ENCODE results near the gene SCFD2. TPM values are rescaled to one million over a fixed set of nuclear protein-coding genes. Genes with fewer than 3 reads are reported as not detected.
"Not testable (repeated sequence)": the region's sequence is repeated elsewhere in the genome, so short reads cannot be mapped to it uniquely, and the experiment has no call there.

SCFD2 gene
- polyA plus RNA-seq, 1 donor: 8.2 TPM

- no peak for DNase-seq
- H3K27me3 ChIP-seq (ENCODE audit: control insufficient read depth, insufficient read depth, low read length): no peaks in the 10 kb centered on the region
- no peaks in the 10 kb centered on the region for H3K9me3 ChIP-seq (ENCODE audit: control insufficient read depth, low read depth, low read length)
- WGBS (ENCODE audit: insufficient coverage, low lambda C conversion rate): 100% methylated on average over 1 of the region's 2 CpGs
- no peaks in the 10 kb centered on the region for H3K36me3 ChIP-seq (ENCODE audit: control insufficient read depth, insufficient read depth, low read length)
- H3K4me3 ChIP-seq (ENCODE audit: low read length): no peak overlapping the region
- H3K27ac ChIP-seq (ENCODE audit: low read length): no peak overlapping the region
- H3K4me1 ChIP-seq (ENCODE audit: control insufficient read depth, insufficient read depth, low read length): peaks cover 10% of the 10 kb centered on the region
These were observed 325.4 kb downstream of the SCFD2 start for GRCh38 chr4:53040459-53040815.

GRCh38 chr4:53039741-53040458 lies 326.0 kb downstream of the SCFD2 start:
- Histone ChIP-seq H3K9me3 (ENCODE audit: control insufficient read depth, low read depth, low read length) (no peaks in the 10 kb centered on the region), H3K27ac (ENCODE audit: low read length) (no peak overlapping the region), H3K4me3 (ENCODE audit: low read length) (no peak overlapping the region), H3K4me1 (ENCODE audit: control insufficient read depth, insufficient read depth, low read length) (peaks cover 10% of the 10 kb centered on the region), H3K36me3 (ENCODE audit: control insufficient read depth, insufficient read depth, low read length) (no peaks in the 10 kb centered on the region), H3K27me3 (ENCODE audit: control insufficient read depth, insufficient read depth, low read length) (no peaks in the 10 kb centered on the region)
- peak; percentile 36 to 73 for DNase-seq
- WGBS (ENCODE audit: insufficient coverage, low lambda C conversion rate): 31% methylated on average over 2 of the region's 4 CpGs

- Histone ChIP-seq H3K4me3 (ENCODE audit: low read length) (no peak overlapping the region), H3K4me1 (ENCODE audit: control insufficient read depth, insufficient read depth, low read length) (peaks cover 3% of the 10 kb centered on the region), H3K9me3 (ENCODE audit: control insufficient read depth, low read depth, low read length) (no peaks in the 10 kb centered on the region), H3K27ac (ENCODE audit: low read length) (no peak overlapping the region), H3K27me3 (ENCODE audit: control insufficient read depth, insufficient read depth, low read length) (no peaks in the 10 kb centered on the region), H3K36me3 (ENCODE audit: control insufficient read depth, insufficient read depth, low read length) (no peaks in the 10 kb centered on the region)
- DNase-seq: no peak
- 86% methylated on average over 1 of the region's 1 CpG for WGBS (ENCODE audit: insufficient coverage, low lambda C conversion rate)
These were observed 328.0 kb downstream of the SCFD2 start for GRCh38 chr4:53037892-53038291.

- H3K27ac ChIP-seq (ENCODE audit: low read length); H3K27me3 ChIP-seq (ENCODE audit: control insufficient read depth, insufficient read depth, low read length); H3K4me1 ChIP-seq (ENCODE audit: control insufficient read depth, insufficient read depth, low read length); H3K9me3 ChIP-seq (ENCODE audit: control insufficient read depth, low read depth, low read length); H3K4me3 ChIP-seq (ENCODE audit: low read length); H3K36me3 ChIP-seq (ENCODE audit: control insufficient read depth, insufficient read depth, low read length); DNase-seq: not testable (repeated sequence)
- WGBS (ENCODE audit: insufficient coverage, low lambda C conversion rate): 60% methylated on average over 1 of the region's 1 CpG
These were observed 333.0 kb downstream of the SCFD2 start for GRCh38 chr4:53032908-53033307.

GRCh38 chr4:53026233-53026632 lies 339.6 kb downstream of the SCFD2 start:
- no peak for DNase-seq
- Histone ChIP-seq H3K27me3 (ENCODE audit: control insufficient read depth, insufficient read depth, low read length) (no peaks in the 10 kb centered on the region), H3K36me3 (ENCODE audit: control insufficient read depth, insufficient read depth, low read length) (no peaks in the 10 kb centered on the region), H3K27ac (ENCODE audit: low read length) (no peak overlapping the region), H3K4me3 (ENCODE audit: low read length) (no peak overlapping the region), H3K9me3 (ENCODE audit: control insufficient read depth, low read depth, low read length) (no peaks in the 10 kb centered on the region), H3K4me1 (ENCODE audit: control insufficient read depth, insufficient read depth, low read length) (no peaks in the 10 kb centered on the region)
- WGBS (ENCODE audit: insufficient coverage, low lambda C conversion rate): no CpG with 5 or more reads among the region's 2 CpGs

- H3K9me3 ChIP-seq (ENCODE audit: control insufficient read depth, low read depth, low read length): no peaks in the 10 kb centered on the region
- H3K27ac ChIP-seq (ENCODE audit: low read length): no peak overlapping the region
- no peaks in the 10 kb centered on the region for H3K36me3 ChIP-seq (ENCODE audit: control insufficient read depth, insufficient read depth, low read length)
- no peaks in the 10 kb centered on the region for H3K27me3 ChIP-seq (ENCODE audit: control insufficient read depth, insufficient read depth, low read length)
- no peak for DNase-seq
- WGBS (ENCODE audit: insufficient coverage, low lambda C conversion rate): 100% methylated on average over 1 of the region's 3 CpGs
- H3K4me3 ChIP-seq (ENCODE audit: low read length): no peak overlapping the region
- peaks cover 8% of the 10 kb centered on the region for H3K4me1 ChIP-seq (ENCODE audit: control insufficient read depth, insufficient read depth, low read length)
These were observed 342.1 kb downstream of the SCFD2 start for GRCh38 chr4:53023677-53024299.

- DNase-seq: no peak
- no peaks in the 10 kb centered on the region for H3K36me3 ChIP-seq (ENCODE audit: control insufficient read depth, insufficient read depth, low read length)
- H3K27ac ChIP-seq (ENCODE audit: low read length): no peak overlapping the region
- no peak overlapping the region for H3K4me3 ChIP-seq (ENCODE audit: low read length)
- no peaks in the 10 kb centered on the region for H3K27me3 ChIP-seq (ENCODE audit: control insufficient read depth, insufficient read depth, low read length)
- H3K9me3 ChIP-seq (ENCODE audit: control insufficient read depth, low read depth, low read length): no peaks in the 10 kb centered on the region
- no CpG with 5 or more reads among the region's 2 CpGs for WGBS (ENCODE audit: insufficient coverage, low lambda C conversion rate)
- H3K4me1 ChIP-seq (ENCODE audit: control insufficient read depth, insufficient read depth, low read length): peaks cover 8% of the 10 kb centered on the region
These were observed 343.3 kb downstream of the SCFD2 start for GRCh38 chr4:53022513-53023100.

GRCh38 chr4:53021754-53022512 lies 343.9 kb downstream of the SCFD2 start:
- Histone ChIP-seq H3K9me3 (ENCODE audit: control insufficient read depth, low read depth, low read length) (no peaks in the 10 kb centered on the region), H3K4me3 (ENCODE audit: low read length) (no peak overlapping the region), H3K27me3 (ENCODE audit: control insufficient read depth, insufficient read depth, low read length) (no peaks in the 10 kb centered on the region), H3K27ac (ENCODE audit: low read length) (no peak overlapping the region), H3K36me3 (ENCODE audit: control insufficient read depth, insufficient read depth, low read length) (no peaks in the 10 kb centered on the region), H3K4me1 (ENCODE audit: control insufficient read depth, insufficient read depth, low read length) (peaks cover 8% of the 10 kb centered on the region)
- WGBS (ENCODE audit: insufficient coverage, low lambda C conversion rate): 67% methylated on average over 1 of the region's 2 CpGs
- no peak for DNase-seq

GRCh38 chr4:53019485-53020382 lies 346.1 kb downstream of the SCFD2 start:
- Histone ChIP-seq H3K4me3 (ENCODE audit: low read length) (no peak overlapping the region), H3K36me3 (ENCODE audit: control insufficient read depth, insufficient read depth, low read length) (no peaks in the 10 kb centered on the region), H3K4me1 (ENCODE audit: control insufficient read depth, insufficient read depth, low read length) (peaks cover 13% of the 10 kb centered on the region), H3K9me3 (ENCODE audit: control insufficient read depth, low read depth, low read length) (no peaks in the 10 kb centered on the region), H3K27me3 (ENCODE audit: control insufficient read depth, insufficient read depth, low read length) (no peaks in the 10 kb centered on the region), H3K27ac (ENCODE audit: low read length) (no peak overlapping the region)
- no CpG with 5 or more reads among the region's 6 CpGs for WGBS (ENCODE audit: insufficient coverage, low lambda C conversion rate)
- DNase-seq: peak; percentile 27 to 75

GRCh38 chr4:53018471-53018870 lies 347.4 kb downstream of the SCFD2 start:
- H3K27ac ChIP-seq (ENCODE audit: low read length): no peak overlapping the region
- no peaks in the 10 kb centered on the region for H3K9me3 ChIP-seq (ENCODE audit: control insufficient read depth, low read depth, low read length)
- H3K4me1 ChIP-seq (ENCODE audit: control insufficient read depth, insufficient read depth, low read length): peaks cover 25% of the 10 kb centered on the region
- no peak for DNase-seq
- H3K27me3 ChIP-seq (ENCODE audit: control insufficient read depth, insufficient read depth, low read length): no peaks in the 10 kb centered on the region
- WGBS (ENCODE audit: insufficient coverage, low lambda C conversion rate): no CpG with 5 or more reads among the region's 3 CpGs
- H3K4me3 ChIP-seq (ENCODE audit: low read length): no peak overlapping the region
- no peaks in the 10 kb centered on the region for H3K36me3 ChIP-seq (ENCODE audit: control insufficient read depth, insufficient read depth, low read length)
